AML-193 (cell line): ENCODE data around the gene FBXW10.
"Not testable (repeated sequence)": the region's sequence is repeated elsewhere in the genome, so short reads cannot be mapped to it uniquely, and the experiment has no call there.

Experiments
- DNase-seq, 2 experiments: peaks; one replicate each; lab custom pipeline; 2025; lab: John Stamatoyannopoulos, UW

The FBXW10 gene, protein sequence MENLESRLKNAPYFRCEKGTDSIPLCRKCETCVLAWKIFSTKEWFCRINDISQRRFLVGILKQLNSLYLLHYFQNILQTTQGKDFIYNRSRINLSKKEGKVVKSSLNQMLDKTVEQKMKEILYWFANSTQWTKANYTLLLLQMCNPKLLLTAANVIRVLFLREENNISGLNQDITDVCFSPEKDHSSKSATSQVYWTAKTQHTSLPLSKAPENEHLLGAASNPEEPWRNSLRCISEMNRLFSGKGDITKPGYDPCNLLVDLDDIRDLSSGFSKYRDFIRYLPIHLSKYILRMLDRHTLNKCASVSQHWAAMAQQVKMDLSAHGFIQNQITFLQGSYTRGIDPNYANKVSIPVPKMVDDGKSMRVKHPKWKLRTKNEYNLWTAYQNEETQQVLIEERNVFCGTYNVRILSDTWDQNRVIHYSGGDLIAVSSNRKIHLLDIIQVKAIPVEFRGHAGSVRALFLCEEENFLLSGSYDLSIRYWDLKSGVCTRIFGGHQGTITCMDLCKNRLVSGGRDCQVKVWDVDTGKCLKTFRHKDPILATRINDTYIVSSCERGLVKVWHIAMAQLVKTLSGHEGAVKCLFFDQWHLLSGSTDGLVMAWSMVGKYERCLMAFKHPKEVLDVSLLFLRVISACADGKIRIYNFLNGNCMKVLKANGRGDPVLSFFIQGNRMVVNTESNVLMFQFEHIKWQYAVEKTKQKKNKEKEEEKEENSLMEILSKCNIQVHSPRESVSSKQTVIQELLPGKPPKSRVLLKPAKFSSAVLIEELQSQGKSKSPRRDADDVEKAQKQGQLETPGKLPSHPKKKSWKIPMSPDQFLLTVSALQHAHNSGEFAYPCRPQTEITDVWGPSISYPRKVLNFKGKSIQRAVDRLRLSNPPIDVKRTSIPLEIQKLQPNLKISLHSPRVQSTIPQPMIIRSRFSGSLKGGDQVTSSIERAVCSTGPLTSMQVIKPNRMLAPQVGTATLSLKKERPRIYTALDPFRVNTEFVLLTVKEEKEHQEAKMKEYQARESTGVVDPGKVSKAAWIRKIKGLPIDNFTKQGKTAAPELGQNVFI

GRCh38 chr17:18743699-18744421 lies at the start of gene FBXW10:
TSS of gene FBXW10 (plus strand) at chr17:18744054. CDS start at chr17:18744245, 191 bp downstream.
- DNase-seq = not testable (repeated sequence)

GRCh38 chr17:18695143-18695542 lies 48.7 kb upstream of the FBXW10 start:
- DNase-seq = not testable (repeated sequence)

- not testable (repeated sequence) for DNase-seq
Measured at GRCh38 chr17:18698473-18699103, 45.3 kb upstream of the FBXW10 start.

GRCh38 chr17:18705955-18706354 lies 37.9 kb upstream of the FBXW10 start:
- not testable (repeated sequence) for DNase-seq

DNA sequence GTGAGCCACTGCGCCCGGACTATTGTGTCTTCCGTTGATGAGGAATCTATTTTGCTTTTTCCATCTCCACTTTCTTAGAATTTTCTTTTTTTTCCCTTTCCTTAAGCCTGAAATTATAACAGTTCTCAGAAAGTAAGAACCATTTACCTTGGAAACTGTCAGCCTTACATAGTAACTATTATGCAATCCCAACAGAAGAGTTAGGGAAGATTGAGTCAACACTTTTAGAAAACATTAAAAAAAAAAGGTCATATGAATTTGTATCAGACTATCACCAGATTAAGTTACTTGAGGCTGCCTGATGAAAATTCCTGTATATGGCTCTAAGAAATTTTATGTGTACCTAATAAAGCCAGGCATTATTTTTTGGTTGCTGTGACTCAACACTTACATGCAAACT lies 35.6 kb upstream of the FBXW10 start:
- peak in 1 of 2 experiments; percentile 0 for DNase-seq

DNA sequence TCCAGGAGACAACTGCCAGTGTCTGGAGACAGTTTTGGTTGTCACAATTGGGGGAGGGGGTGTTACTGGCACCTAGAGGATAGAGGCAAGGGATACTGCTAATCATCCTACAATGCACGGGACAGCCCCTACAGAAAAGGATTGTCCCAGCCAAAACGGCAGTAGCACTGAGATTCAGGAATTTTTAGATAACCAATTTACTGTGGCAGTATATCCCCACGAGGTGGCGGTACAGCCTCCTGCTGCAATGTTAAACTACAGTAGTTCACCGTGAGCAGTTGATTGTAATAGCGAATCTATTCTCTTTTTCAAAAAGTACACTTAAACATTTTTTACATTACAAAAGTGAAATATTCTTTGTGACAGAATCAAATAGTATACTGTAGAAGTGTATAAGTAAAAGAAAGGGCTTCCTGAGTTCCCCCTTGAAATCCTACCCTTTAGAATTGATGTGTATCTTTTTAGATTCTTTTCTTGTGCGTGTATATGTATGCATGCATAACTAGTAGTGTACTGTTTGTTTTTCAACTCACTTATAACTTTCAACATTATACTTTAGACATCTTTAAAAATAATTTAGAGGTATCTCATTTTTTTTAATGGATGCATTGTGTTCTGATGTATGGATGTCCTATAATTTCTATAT lies 31.4 kb upstream of the FBXW10 start:
- DNase-seq = peak; percentile 1 to 7

DNA sequence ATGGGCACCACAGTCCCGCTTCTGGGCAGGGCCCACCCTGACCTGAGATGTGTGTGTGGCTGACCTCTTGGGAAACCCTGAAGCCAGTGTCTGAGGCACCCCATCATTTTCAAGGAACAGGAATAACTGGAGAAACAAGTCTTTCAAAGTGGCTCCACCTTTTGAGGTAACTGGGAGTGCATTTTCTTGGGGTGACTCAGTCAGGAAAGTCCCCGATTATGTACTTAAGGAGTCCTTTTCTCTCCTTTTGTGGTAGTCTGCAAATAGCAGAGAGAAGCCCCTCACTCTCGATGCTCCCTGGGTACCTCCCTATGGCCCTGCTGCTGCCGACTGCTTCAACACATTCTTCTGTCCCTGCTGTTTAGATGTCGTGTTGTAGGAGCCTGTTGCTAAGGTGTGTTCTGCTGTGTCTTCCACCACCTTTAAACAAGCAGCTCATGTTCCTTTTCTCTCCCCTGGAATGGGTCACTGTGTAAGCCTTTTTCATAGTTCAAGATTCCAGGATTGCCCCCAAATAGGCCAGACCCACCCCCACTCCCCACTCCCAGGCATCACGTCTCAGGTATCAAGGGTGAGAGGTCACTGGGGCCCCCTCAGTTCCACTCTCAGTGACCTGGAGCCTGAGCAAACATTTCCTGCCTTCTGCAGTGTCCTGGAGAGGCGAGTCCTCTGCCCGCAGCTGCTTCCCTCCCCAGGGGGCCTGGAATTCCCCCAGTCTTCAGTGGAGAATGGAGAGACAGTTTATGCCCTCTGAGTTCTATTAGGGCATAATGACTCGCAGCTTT lies 25.0 kb upstream of the FBXW10 start:
- not testable (repeated sequence) for DNase-seq

DNA sequence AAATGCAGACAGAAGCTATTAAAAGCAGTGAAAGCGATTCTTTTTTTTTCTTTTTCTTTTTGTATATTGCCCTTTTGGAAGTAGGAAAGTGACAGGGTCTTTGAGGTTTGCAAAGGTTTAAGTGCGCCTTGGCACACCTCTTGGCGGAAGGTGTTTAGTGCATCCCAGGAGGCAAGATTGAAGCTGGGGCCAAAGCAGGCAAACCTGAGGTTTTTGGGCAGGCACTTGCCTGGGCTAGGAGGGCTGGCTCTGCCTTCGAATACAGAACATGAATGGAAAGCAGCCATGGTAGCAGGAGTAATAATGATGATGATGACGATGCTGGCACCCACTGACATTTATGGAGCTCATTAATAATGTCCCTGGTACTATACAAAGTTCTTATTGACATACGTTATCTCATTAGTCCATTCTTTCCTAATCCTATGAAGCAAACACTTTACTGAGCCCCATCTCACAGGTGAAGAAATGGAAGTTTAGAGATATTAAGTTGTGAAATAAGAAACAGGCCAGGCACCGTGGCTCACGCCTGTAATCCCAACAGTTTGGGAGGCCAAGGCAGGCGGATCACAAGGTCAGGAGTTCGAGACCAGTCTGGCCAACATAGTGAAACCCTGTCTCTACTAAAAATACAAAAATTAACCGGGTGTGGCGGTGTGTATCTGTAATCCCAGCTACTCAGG lies 24.3 kb upstream of the FBXW10 start:
- not testable (repeated sequence) for DNase-seq

DNA sequence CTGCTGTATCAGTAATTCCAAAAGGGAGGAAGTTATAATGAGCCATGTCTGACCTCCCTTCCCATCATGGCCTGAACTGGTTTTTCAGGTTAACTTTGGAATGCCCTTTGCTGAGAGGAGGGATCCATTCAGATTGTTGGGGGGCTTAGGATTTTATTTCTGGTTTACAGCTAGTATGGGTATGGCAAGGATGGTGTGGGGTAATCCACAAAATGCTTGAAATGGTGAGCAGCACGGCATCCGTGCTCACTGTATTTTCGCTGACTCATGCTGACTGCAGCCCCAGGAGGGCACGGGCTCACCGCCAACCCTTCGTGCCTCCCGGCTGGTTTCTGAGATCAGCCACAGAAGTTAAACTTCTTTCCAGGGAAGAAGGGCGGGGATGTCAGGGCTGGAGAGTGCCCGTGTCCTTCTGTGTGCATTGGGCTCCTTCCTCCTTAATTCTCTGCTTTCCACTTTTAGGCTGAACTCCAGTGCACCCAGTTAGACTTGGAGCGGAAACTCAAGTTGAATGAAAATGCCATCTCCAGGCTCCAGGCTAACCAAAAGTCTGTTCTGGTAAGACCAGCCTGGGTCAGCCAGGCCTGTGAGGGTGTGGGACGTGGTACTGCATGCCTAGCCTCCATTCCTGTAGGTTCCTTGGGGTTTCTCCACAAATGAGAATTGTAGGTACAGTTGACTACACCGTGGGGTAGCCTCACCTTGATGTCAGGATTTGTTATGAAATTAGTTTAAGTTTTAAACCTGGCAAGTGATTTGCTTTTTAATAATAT lies 21.9 kb upstream of the FBXW10 start:
- not testable (repeated sequence) for DNase-seq

DNA sequence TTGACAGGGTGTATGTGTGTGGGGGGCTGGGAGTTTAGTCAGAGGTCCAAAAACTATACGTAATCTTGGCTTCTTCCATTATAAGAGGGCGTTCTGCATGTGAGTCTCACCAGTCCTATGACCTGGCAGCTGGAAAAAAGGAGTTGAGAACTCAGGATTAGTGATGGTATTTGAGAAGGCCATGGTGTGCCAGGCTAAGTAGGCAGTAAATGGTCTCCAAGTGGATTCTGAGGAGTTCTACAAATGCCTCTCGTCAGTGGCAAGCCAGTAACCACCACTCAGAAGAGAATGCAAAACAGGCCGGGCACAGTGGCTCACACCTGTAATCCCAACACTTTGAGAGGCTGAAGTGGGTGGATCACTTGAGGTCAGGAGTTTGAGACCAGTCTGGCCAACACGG lies 21.2 kb upstream of the FBXW10 start:
- not testable (repeated sequence) for DNase-seq

- not testable (repeated sequence) for DNase-seq
Measured at GRCh38 chr17:18723509-18723908, 20.3 kb upstream of the FBXW10 start.

- DNase-seq = not testable (repeated sequence)
Measured at GRCh38 chr17:18732438-18732837, 11.4 kb upstream of the FBXW10 start.

- DNase-seq = not testable (repeated sequence)
Measured at GRCh38 chr17:18733350-18733749, 10.5 kb upstream of the FBXW10 start.

- DNase-seq = not testable (repeated sequence)
Measured at GRCh38 chr17:18739616-18740391, 4.0 kb upstream of the FBXW10 start.

- DNase-seq = not testable (repeated sequence)
Measured at GRCh38 chr17:18741228-18741627, 2.6 kb upstream of the FBXW10 start.

- not testable (repeated sequence) for DNase-seq
Measured at GRCh38 chr17:18744726-18745125, 872 bp downstream of the FBXW10 start.

- not testable (repeated sequence) for DNase-seq
Measured at GRCh38 chr17:18746551-18746950, 2.7 kb downstream of the FBXW10 start.

- not testable (repeated sequence) for DNase-seq
Measured at GRCh38 chr17:18747501-18747900, 3.6 kb downstream of the FBXW10 start.
